Keratinocyte (primary cell): Measurements from ENCODE around the gene DDAH1. TPM values are rescaled to one million over a fixed set of nuclear protein-coding genes. Genes with fewer than 3 reads are reported as not detected.
A peak's percentile ranks its signal among the peaks of the same experiment; 100 is the strongest.

Experiments used
- DNase-seq: peaks from one replicate; pipeline ENCODE4 v3.0.0-alpha.2; 2011; ENCODE audit warnings: low read depth, missing footprints, low spot score
- FAIRE-seq: peaks from 2 replicates; lab custom pipeline; 2011; peaks lifted over from hg19 to GRCh38; lab: Jason Lieb, UNC
- H2AFZ ChIP-seq: 2 replicates; pipeline ENCODE4 v1.6.0; 2012; ENCODE audit warnings: low read length, control low read depth, inconsistent platforms; ENCODE audit not compliant: control insufficient read depth
- H3K27ac ChIP-seq: 2 replicates; pipeline ENCODE4 v1.5.1; 2011; ENCODE audit warnings: low read length; ENCODE audit not compliant: control insufficient read depth, insufficient read depth
- H3K27me3 ChIP-seq: 3 replicates; pipeline ENCODE4 v1.6.0; 2011; ENCODE audit warnings: low read length; ENCODE audit not compliant: control insufficient read depth, insufficient read depth; ENCODE audit errors: extremely low read depth
- H3K36me3 ChIP-seq, 2 experiments: 2 replicates in 1 of 2; 3 replicates in 1 of 2; pipeline ENCODE4 v1.5.1; 2011; ENCODE audit warnings: low read length in 2 of 2, mild to moderate bottlenecking in 1 of 2; ENCODE audit not compliant: control insufficient read depth in 2 of 2, insufficient read depth in 2 of 2; ENCODE audit errors: extremely low read depth in 1 of 2
- H3K4me1 ChIP-seq: 3 replicates; pipeline ENCODE4 v1.5.1; 2011; ENCODE audit warnings: low read length; ENCODE audit not compliant: control insufficient read depth, insufficient read depth; ENCODE audit errors: extremely low read depth
- H3K4me2 ChIP-seq: 3 replicates; pipeline ENCODE4 v1.6.0; 2011; ENCODE audit warnings: low read depth, low read length; ENCODE audit not compliant: control insufficient read depth, insufficient read depth; ENCODE audit errors: extremely low read depth
- H3K4me3 ChIP-seq, 3 experiments: fragments of 200-600 bp in 1 of 3; sonication (generic) in 1 of 3; 2 replicates in 2 of 3; 3 replicates in 1 of 3; pipeline ENCODE4 v1.5.1; 2011 to 2016; ENCODE audit warnings: low read length in 3 of 3, mild to moderate bottlenecking in 3 of 3, control low read depth in 2 of 3, inconsistent platforms in 1 of 3, low read depth in 1 of 3, mixed read lengths in 1 of 3, mixed run types in 1 of 3, moderate library complexity in 1 of 3; ENCODE audit not compliant: control insufficient read depth in 2 of 3, insufficient read depth in 2 of 3; ENCODE audit errors: extremely low read depth in 1 of 3
- H3K79me2 ChIP-seq: 2 replicates; pipeline ENCODE4 v1.6.0; 2012; ENCODE audit warnings: low read length; ENCODE audit not compliant: control insufficient read depth, insufficient read depth
- H3K9ac ChIP-seq: 3 replicates; pipeline ENCODE4 v1.6.0; 2011; ENCODE audit warnings: low read length; ENCODE audit not compliant: control insufficient read depth, insufficient read depth; ENCODE audit errors: extremely low read depth
- H3K9me1 ChIP-seq: 3 replicates; pipeline ENCODE4 v1.6.0; 2011; ENCODE audit warnings: low read length; ENCODE audit not compliant: control insufficient read depth, insufficient read depth; ENCODE audit errors: extremely low read depth
- H3K9me3 ChIP-seq: 2 replicates; pipeline ENCODE4 v1.5.1; 2012; ENCODE audit warnings: low read depth, low read length; ENCODE audit not compliant: control insufficient read depth
- H4K20me1 ChIP-seq: 3 replicates; pipeline ENCODE4 v1.6.0; 2011; ENCODE audit warnings: low read length; ENCODE audit not compliant: control insufficient read depth, insufficient read depth; ENCODE audit errors: extremely low read depth
- EZH2 ChIP-seq: IDR thresholded peaks from one replicate; pipeline ENCODE4 v1.6.1; 2012; ENCODE audit warnings: inconsistent platforms, mild to moderate bottlenecking, low read length, moderate library complexity
- dilution Hi-C: fragments of 300-500 bp; cut with MboI; formaldehyde crosslinking; loops from one replicate; pipeline ENCODE4 v1.7.0; 2020; ENCODE audit warnings: low sequenced_read_pairs; ENCODE audit not compliant: extremely low pct_ligation_motif_present
- polyA plus RNA-seq, 5 experiments: library from polyadenylated mRNA; depleted of rRNA in 3 of 5; stranded (reverse) in 3 of 5; stranded (forward) in 1 of 5; unstranded in 1 of 5; fragments of >200 nt; gene quantifications; 1 replicate in 1 of 5; 2 replicates in 3 of 5; 3 replicates in 1 of 5; pipeline versions ENCODE4 v1.2.1 to v1.2.3, GENCODE V29; 2011 to 2012; ENCODE audit warnings: missing spikeins in 2 of 5, low read depth in 1 of 5, low replicate concordance in 1 of 5
- TF ChIP-seq, protein P1 (sequence below), 3 experiments: IDR thresholded peaks in 1 of 3; conservative IDR thresholded peaks in 1 of 3; optimal IDR thresholded peaks in 1 of 3; 2 replicates in 2 of 3; 3 replicates in 1 of 3; pipeline versions ENCODE3 to v1.5.1; 2011; ENCODE audit warnings: low read length in 3 of 3, mild to moderate bottlenecking in 3 of 3, moderate library complexity in 2 of 3, control low read depth in 1 of 3, inconsistent platforms in 1 of 3; ENCODE audit not compliant: insufficient read depth in 2 of 3; ENCODE audit errors: extremely low read depth in 1 of 3

Gene DDAH1
- polyA plus RNA-seq, 1 donor (not counting 4 experiments of a cell fraction or from before 2014, with no cell fraction given): 5.8 TPM

DNA sequence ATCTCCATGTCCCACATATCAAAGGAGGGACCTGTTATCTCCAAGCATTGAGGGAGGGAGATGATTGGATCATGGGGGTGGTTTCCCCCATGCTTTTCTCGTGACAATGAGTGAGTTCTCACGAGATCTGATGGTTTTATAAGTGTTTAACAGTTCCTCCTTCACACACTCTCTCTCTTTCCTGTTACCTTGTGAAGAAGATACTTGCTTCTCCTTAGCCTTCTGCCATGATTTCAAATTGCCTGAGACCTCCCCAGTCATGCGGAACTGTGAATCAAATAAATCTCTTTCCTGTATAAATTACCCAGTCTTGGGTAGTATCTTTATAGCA, 91.6 kb downstream of the DDAH1 start:
- Histone ChIP-seq H3K27me3 (no peaks in the 10 kb centered on the region), H3K4me3 (no peak overlapping the region), H4K20me1 (no peaks in the 10 kb centered on the region), H3K4me1 (peaks cover 14% of the 10 kb centered on the region), H3K36me3 (no peaks in the 10 kb centered on the region), H2AFZ (no peak overlapping the region), H3K4me2 (no peak overlapping the region), H3K9me1 (no peaks in the 10 kb centered on the region), H3K27ac (no peak overlapping the region), H3K9me3 (no peaks in the 10 kb centered on the region), H3K9ac (no peak overlapping the region), H3K79me2 (no peaks in the 10 kb centered on the region)
- dilution Hi-C loops: no loop called here
- TF ChIP-seq, protein P1, sequence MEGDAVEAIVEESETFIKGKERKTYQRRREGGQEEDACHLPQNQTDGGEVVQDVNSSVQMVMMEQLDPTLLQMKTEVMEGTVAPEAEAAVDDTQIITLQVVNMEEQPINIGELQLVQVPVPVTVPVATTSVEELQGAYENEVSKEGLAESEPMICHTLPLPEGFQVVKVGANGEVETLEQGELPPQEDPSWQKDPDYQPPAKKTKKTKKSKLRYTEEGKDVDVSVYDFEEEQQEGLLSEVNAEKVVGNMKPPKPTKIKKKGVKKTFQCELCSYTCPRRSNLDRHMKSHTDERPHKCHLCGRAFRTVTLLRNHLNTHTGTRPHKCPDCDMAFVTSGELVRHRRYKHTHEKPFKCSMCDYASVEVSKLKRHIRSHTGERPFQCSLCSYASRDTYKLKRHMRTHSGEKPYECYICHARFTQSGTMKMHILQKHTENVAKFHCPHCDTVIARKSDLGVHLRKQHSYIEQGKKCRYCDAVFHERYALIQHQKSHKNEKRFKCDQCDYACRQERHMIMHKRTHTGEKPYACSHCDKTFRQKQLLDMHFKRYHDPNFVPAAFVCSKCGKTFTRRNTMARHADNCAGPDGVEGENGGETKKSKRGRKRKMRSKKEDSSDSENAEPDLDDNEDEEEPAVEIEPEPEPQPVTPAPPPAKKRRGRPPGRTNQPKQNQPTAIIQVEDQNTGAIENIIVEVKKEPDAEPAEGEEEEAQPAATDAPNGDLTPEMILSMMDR (optimal IDR thresholded peaks at IDR 0.05 in 1 of 3, IDR thresholded peaks at IDR 0.05 in 1 of 3, conservative IDR thresholded peaks at IDR 0.05 in 1 of 3; ENCODE audit: extremely low read depth in 1 of 3, insufficient read depth in 2 of 3, low read length in 3 of 3): no peak
- TF ChIP-seq EZH2: no peak
- FAIRE-seq (no peak), DNase-seq (no peak)

DNA sequence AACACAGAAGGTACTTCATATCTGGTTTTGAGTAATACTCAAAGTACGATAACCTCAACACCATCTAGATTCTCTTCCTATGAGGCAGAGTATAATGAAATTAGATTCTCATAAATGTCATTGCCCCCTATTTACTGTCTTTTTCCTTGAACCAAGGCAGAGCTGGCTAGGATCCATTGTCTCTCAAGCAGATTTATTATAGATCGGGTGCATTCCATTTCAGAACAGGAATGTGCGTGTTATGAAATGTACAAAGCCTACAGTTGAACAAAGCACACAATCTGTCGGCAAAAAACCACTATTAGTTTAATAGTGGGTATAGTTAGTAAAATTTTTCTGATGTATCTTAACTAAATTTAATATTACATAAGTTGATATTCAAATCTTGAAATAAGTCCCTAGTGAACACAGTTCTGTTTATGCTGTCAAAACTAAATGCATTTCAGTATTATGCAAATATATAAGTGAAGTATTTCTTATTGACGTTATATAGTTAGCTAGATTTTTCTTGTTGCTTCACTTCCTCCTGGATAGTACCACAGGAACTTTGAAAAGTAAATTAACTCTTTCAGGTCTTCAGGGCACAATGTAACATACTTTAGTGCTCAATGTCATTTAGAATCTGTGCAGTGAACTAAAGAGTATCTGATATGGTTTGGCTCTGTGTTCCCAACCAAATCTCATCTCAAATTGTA, 92.1 kb downstream of the DDAH1 start:
- H2AFZ ChIP-seq: peak overlapping the region; percentile 31
- no peaks in the 10 kb centered on the region for H4K20me1 ChIP-seq
- dilution Hi-C loops: no loop called here
- H3K9me3 ChIP-seq: no peaks in the 10 kb centered on the region
- peaks cover 14% of the 10 kb centered on the region for H3K4me1 ChIP-seq
- no peaks in the 10 kb centered on the region for H3K79me2 ChIP-seq
- no peaks in the 10 kb centered on the region for H3K27me3 ChIP-seq
- H3K36me3 ChIP-seq: no peaks in the 10 kb centered on the region
- no peaks in the 10 kb centered on the region for H3K9me1 ChIP-seq
- peak overlapping the region in 1 of 3 experiments; percentile 7 for H3K4me3 ChIP-seq
- H3K4me2 ChIP-seq: peak overlapping the region; percentile 36
- DNase-seq (no peak), FAIRE-seq (no peak)
- no peak overlapping the region for H3K9ac ChIP-seq
- TF ChIP-seq, protein P1 (optimal IDR thresholded peaks at IDR 0.05 in 1 of 3, IDR thresholded peaks at IDR 0.05 in 1 of 3, conservative IDR thresholded peaks at IDR 0.05 in 1 of 3; ENCODE audit: extremely low read depth in 1 of 3, insufficient read depth in 2 of 3, low read length in 3 of 3): no peak
- TF ChIP-seq EZH2: no peak
- H3K27ac ChIP-seq: no peak overlapping the region
